HEK293 (cell line): ENCODE results near the gene PSMD5.

Source experiments
- CTCF ChIA-PET: fragments of 350-600 bp; formaldehyde crosslinking; extraction: SDS; loops from one replicate; lab custom pipeline; 2021; ENCODE audit warnings: antibody characterized with exemption; lab: Yijun Ruan, JAX
- POLR2A ChIA-PET: fragments of 300-600 bp; formaldehyde crosslinking; extraction: SDS; loops from one replicate; lab custom pipeline; 2020; ENCODE audit warnings: antibody characterized with exemption, inconsistent platforms; lab: Yijun Ruan, JAX
- H3K27ac ChIP-seq: fragments of 200-500 bp; sonication (Bioruptor generic); 2 replicates; pipeline ENCODE4 v1.5.1; 2014; ENCODE audit warnings: low read depth, low read length, control low read depth, inconsistent platforms; ENCODE audit errors: extremely low read depth
- H3K36me3 ChIP-seq, 2 experiments: fragments of 200-500 bp in 1 of 2; sonication (Bioruptor generic) in 1 of 2; 1 replicate in 1 of 2; 2 replicates in 1 of 2; pipeline ENCODE4 v1.5.1; 2014 to 2017; ENCODE audit warnings: inconsistent platforms in 2 of 2, low read length in 2 of 2; ENCODE audit not compliant: control insufficient read depth in 2 of 2, insufficient read depth in 1 of 2
- H3K4me1 ChIP-seq: fragments of 200-500 bp; sonication (Bioruptor generic); 2 replicates; pipeline ENCODE4 v1.5.1; 2014; ENCODE audit warnings: mild to moderate bottlenecking, low read length, inconsistent platforms; ENCODE audit not compliant: control insufficient read depth, insufficient read depth
- H3K4me3 ChIP-seq: 2 replicates; pipeline ENCODE4 v1.5.1; 2011; ENCODE audit warnings: low read depth, mild to moderate bottlenecking, control low read depth, low read length, moderate library complexity
- H3K9me3 ChIP-seq: fragments of 200-500 bp; sonication (Bioruptor generic); 2 replicates; pipeline ENCODE4 v1.5.1; 2014; ENCODE audit warnings: low read depth, low read length, inconsistent platforms; ENCODE audit not compliant: control insufficient read depth, insufficient read depth
- KLF16 ChIP-seq: fragments of 450-650 bp; formaldehyde crosslinking; IDR thresholded peaks from 2 replicates; pipeline ENCODE4 v1.5.1; 2017; ENCODE audit warnings: missing biosample characterization, missing genetic modification characterization
- MZF1 ChIP-seq: fragments of 450-650 bp; formaldehyde crosslinking; IDR thresholded peaks from 2 replicates; pipeline ENCODE4 v1.5.1; 2017; ENCODE audit warnings: missing biosample characterization, missing genetic modification characterization, borderline replicate concordance
- TRIM28 ChIP-seq: IDR thresholded peaks from 2 replicates; pipeline ENCODE4 v1.6.1; 2011; ENCODE audit warnings: low read length, control low read depth, borderline replicate concordance
- YY1 ChIP-seq: fragments of 450-650 bp; formaldehyde crosslinking; IDR thresholded peaks from 2 replicates; pipeline ENCODE4 v1.5.1; 2018; ENCODE audit warnings: missing biosample characterization, missing genetic modification characterization
- YY2 ChIP-seq: fragments of 450-650 bp; formaldehyde crosslinking; IDR thresholded peaks from 2 replicates; pipeline ENCODE4 v1.5.1; 2016; ENCODE audit warnings: missing biosample characterization, missing genetic modification characterization
- ZBTB17 ChIP-seq: fragments of 450-650 bp; formaldehyde crosslinking; IDR thresholded peaks from 2 replicates; pipeline ENCODE4 v1.5.1; 2016; ENCODE audit warnings: missing biosample characterization, missing genetic modification characterization
- ZNF112 ChIP-seq: fragments of 450-650 bp; formaldehyde crosslinking; IDR thresholded peaks from 2 replicates; pipeline ENCODE4 v1.5.0; 2017; ENCODE audit warnings: missing biosample characterization, missing genetic modification characterization
- ZNF266 ChIP-seq: fragments of 450-650 bp; formaldehyde crosslinking; IDR thresholded peaks from 2 replicates; pipeline ENCODE4 v1.5.1; 2016; ENCODE audit warnings: missing biosample characterization, missing genetic modification characterization, low read depth
- ZNF37A ChIP-seq: fragments of 450-650 bp; IDR thresholded peaks from 2 replicates; pipeline ENCODE4 v1.5.1; 2018; ENCODE audit warnings: missing biosample characterization, missing genetic modification characterization
- ZNF394 ChIP-seq: fragments of 450-650 bp; formaldehyde crosslinking; IDR thresholded peaks from 2 replicates; pipeline ENCODE4 v1.5.1; 2016; ENCODE audit warnings: missing biosample characterization, missing genetic modification characterization, mild to moderate bottlenecking, moderate library complexity, borderline replicate concordance
- ZNF404 ChIP-seq: fragments of 450-650 bp; formaldehyde crosslinking; IDR thresholded peaks from 2 replicates; pipeline ENCODE4 v1.5.1; 2017; ENCODE audit warnings: missing biosample characterization, missing genetic modification characterization
- ZNF768 ChIP-seq: fragments of 450-650 bp; formaldehyde crosslinking; IDR thresholded peaks from 2 replicates; pipeline ENCODE4 v1.5.1; 2018; ENCODE audit warnings: missing biosample characterization, mild to moderate bottlenecking, missing genetic modification characterization
- TF ChIP-seq, protein P1 (sequence below): fragments of 450-650 bp; formaldehyde crosslinking; IDR thresholded peaks from 2 replicates; pipeline ENCODE4 v1.5.1; 2017; ENCODE audit warnings: missing biosample characterization, missing genetic modification characterization
- TF ChIP-seq, protein P2 (sequence below): fragments of 450-650 bp; formaldehyde crosslinking; IDR thresholded peaks from 2 replicates; pipeline ENCODE4 v1.5.1; 2016; ENCODE audit warnings: missing biosample characterization, missing genetic modification characterization
- TF ChIP-seq, protein P3 (sequence below): IDR thresholded peaks from 2 replicates; pipeline ENCODE4 v1.6.1; 2011; ENCODE audit warnings: mild to moderate bottlenecking, low read depth, low read length, borderline replicate concordance
- TF ChIP-seq, protein P4 (sequence below): fragments of 450-650 bp; formaldehyde crosslinking; IDR thresholded peaks from 2 replicates; pipeline ENCODE4 v1.5.1; 2016; ENCODE audit warnings: missing biosample characterization, missing genetic modification characterization
- TF ChIP-seq, protein P5 (sequence below): fragments of 450-650 bp; formaldehyde crosslinking; IDR thresholded peaks from 2 replicates; pipeline ENCODE4 v1.5.1; 2016; ENCODE audit warnings: missing biosample characterization, missing genetic modification characterization
- TF ChIP-seq, protein P6 (sequence below): sonication (generic); formaldehyde crosslinking; IDR thresholded peaks from 2 replicates; pipeline ENCODE4 v1.8.1; 2022; ENCODE audit warnings: mild to moderate bottlenecking, moderate library complexity, missing genetic modification reagents

The PSMD5 gene

DNA sequence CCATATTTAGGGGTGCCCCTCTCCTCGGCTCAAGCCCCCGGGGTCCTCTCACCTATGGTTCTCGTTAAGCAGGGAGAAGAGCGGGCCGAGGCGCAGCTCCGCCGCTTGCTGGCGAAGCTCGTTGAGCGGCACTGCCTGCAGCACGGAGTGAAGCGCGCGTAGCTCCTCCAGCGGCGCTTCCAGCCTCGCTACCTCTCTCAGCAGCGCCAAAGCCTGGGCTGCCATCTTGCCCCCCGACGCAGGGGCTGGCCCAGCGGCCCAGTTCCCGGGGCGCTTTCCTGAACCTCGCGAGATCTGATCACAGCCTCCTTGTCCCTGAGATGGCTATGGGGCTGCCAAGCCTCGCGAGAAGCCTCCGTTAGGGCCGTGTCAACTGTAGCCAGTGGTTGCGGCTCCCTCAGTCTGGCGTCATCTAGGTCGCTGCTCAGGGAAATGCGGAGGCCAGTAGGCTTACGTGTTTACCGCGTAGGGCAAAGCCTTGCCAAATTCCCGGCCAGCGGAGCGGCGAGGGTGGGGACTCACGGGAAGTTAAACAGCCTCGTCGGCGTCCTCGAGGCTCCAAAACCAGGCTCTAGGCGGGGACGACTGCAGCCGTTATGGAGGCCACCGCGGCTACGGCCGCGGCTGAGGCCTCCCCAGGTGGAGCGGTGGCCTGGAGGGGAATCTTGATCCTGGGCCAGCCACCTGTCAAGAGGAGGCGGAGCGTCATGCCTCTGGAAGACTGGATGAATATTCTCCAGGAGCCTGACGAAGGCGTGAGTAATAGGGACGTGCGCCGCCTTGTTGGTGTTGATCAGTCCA, at the start of gene PSMD5:
Gene PSMD5 (minus strand): TSS at position 238 of the 801 bp plus-strand sequence. CDS start 13 bp downstream, at position 225.
- CTCF ChIA-PET = interaction anchor here (0.9 kb wide), 1 partner anchor 20 kb away, joined by 3 read pairs; no protein-coding TSS in a partner anchor

DNA sequence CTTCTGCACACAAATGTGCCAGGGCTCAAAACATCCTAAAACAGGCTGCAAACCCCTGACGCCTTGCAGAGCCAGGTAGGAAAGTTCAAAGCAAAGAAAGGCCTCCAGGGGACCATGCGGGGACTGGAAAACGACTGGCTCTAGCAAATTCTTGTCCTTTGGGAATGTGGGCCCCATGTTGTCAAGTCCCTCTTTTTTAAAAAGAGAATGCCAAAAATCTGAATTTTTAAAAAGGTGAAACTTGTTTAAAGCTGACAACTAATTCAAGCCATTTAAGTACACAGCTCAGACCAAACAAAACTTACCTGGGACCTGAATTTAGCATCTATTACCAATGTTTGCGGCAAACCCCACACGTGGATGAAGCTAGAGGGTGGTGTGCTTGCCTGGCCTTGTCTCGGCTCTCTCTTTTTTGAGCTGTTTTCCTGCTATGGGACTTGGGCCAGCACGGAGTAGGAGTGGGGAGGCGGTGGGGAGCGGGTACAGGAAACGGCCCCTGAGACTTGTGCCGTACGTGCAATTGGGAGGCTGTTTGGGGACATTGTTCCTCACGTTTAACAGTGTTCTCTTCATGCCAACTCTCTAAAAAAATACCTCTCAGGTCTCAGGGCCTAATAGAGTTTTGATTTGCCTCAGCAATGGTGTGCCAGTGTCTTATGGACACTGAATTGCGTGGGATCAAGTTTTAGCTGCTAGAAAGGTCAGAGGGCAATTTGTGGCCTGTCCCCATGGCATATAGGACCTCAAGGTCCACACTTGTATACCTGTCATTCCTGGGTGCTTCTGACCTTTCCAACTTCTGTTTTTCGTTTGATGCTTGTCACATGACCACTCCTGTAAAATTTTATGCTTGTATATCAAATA, 49.4 kb upstream of the PSMD5 start:
- Histone ChIP-seq H3K36me3 (no peaks in the 10 kb centered on the region), H3K4me3 (no peak overlapping the region), H3K27ac (no peak overlapping the region), H3K4me1 (no peaks in the 10 kb centered on the region), H3K9me3 (no peaks in the 10 kb centered on the region)
- ChIA-PET CTCF (no interaction called here), POLR2A (no interaction called here)
- no peak for TF ChIP-seq KLF16 (tag by site-specific recombination)
- TF ChIP-seq ZNF394 (tag by site-specific recombination) = no peak
- no peak for TF ChIP-seq TRIM28
- TF ChIP-seq, protein P1, sequence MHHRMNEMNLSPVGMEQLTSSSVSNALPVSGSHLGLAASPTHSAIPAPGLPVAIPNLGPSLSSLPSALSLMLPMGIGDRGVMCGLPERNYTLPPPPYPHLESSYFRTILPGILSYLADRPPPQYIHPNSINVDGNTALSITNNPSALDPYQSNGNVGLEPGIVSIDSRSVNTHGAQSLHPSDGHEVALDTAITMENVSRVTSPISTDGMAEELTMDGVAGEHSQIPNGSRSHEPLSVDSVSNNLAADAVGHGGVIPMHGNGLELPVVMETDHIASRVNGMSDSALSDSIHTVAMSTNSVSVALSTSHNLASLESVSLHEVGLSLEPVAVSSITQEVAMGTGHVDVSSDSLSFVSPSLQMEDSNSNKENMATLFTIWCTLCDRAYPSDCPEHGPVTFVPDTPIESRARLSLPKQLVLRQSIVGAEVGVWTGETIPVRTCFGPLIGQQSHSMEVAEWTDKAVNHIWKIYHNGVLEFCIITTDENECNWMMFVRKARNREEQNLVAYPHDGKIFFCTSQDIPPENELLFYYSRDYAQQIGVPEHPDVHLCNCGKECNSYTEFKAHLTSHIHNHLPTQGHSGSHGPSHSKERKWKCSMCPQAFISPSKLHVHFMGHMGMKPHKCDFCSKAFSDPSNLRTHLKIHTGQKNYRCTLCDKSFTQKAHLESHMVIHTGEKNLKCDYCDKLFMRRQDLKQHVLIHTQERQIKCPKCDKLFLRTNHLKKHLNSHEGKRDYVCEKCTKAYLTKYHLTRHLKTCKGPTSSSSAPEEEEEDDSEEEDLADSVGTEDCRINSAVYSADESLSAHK (tag by site-specific recombination) = no peak
- no peak for TF ChIP-seq ZNF404 (tag by site-specific recombination)
- no peak for TF ChIP-seq ZNF112 (tag by site-specific recombination)
- TF ChIP-seq, protein P2, sequence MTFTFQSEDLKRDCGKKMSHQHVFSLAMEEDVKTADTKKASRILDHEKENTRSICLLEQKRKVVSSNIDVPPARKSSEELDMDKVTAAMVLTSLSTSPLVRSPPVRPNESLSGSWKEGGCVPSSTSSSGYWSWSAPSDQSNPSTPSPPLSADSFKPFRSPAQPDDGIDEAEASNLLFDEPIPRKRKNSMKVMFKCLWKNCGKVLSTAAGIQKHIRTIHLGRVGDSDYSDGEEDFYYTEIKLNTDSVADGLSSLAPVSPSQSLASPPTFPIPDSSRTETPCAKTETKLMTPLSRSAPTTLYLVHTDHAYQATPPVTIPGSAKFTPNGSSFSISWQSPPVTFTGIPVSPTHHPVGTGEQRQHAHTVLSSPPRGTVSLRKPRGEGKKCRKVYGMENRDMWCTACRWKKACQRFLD (tag by site-specific recombination) = no peak
- TF ChIP-seq ZBTB17 (tag by site-specific recombination) = no peak
- no peak for TF ChIP-seq ZNF266 (tag by site-specific recombination)
- TF ChIP-seq, protein P3, sequence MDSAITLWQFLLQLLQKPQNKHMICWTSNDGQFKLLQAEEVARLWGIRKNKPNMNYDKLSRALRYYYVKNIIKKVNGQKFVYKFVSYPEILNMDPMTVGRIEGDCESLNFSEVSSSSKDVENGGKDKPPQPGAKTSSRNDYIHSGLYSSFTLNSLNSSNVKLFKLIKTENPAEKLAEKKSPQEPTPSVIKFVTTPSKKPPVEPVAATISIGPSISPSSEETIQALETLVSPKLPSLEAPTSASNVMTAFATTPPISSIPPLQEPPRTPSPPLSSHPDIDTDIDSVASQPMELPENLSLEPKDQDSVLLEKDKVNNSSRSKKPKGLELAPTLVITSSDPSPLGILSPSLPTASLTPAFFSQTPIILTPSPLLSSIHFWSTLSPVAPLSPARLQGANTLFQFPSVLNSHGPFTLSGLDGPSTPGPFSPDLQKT = no peak
- TF ChIP-seq YY2 = no peak
- TF ChIP-seq, protein P4, sequence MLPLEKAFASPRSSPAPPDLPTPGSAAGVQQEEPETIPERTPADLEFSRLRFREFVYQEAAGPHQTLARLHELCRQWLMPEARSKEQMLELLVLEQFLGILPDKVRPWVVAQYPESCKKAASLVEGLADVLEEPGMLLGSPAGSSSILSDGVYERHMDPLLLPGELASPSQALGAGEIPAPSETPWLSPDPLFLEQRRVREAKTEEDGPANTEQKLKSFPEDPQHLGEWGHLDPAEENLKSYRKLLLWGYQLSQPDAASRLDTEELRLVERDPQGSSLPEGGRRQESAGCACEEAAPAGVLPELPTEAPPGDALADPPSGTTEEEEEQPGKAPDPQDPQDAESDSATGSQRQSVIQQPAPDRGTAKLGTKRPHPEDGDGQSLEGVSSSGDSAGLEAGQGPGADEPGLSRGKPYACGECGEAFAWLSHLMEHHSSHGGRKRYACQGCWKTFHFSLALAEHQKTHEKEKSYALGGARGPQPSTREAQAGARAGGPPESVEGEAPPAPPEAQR (tag by site-specific recombination) = no peak
- TF ChIP-seq, protein P5, sequence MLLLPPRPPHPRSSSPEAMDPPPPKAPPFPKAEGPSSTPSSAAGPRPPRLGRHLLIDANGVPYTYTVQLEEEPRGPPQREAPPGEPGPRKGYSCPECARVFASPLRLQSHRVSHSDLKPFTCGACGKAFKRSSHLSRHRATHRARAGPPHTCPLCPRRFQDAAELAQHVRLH (tag by site-specific recombination) = no peak
- TF ChIP-seq ZNF768 (tag by site-specific recombination) = no peak
- no peak for TF ChIP-seq YY1 (tag by site-specific recombination)
- TF ChIP-seq MZF1 (tag by site-specific recombination) = no peak

More for the DNA sequence above, at the start of gene PSMD5:
- TF ChIP-seq, protein P6, sequence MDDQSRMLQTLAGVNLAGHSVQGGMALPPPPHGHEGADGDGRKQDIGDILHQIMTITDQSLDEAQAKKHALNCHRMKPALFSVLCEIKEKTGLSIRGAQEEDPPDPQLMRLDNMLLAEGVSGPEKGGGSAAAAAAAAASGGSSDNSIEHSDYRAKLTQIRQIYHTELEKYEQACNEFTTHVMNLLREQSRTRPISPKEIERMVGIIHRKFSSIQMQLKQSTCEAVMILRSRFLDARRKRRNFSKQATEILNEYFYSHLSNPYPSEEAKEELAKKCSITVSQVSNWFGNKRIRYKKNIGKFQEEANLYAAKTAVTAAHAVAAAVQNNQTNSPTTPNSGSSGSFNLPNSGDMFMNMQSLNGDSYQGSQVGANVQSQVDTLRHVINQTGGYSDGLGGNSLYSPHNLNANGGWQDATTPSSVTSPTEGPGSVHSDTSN (CRISPR knock-in tag) = 0 out of 2 replicates have a peak, but pooled peaks have one; percentile 34
- TF ChIP-seq ZNF37A (tag by site-specific recombination) = no peak
- Histone ChIP-seq H3K9me3 (no peaks in the 10 kb centered on the region), H3K4me3 (peak within 1 kb of the TSS; percentile 55), H3K36me3 (no peaks in the 10 kb centered on the region), H3K27ac (no peak within 1 kb of the TSS; the same call in 1 of the 2 replicates), H3K4me1 (no peaks in the 10 kb centered on the region)
- POLR2A ChIA-PET = interaction anchor here (0.5 to 0.8 kb wide), 2 partner anchors 32 to 214 kb away, joined by 3 to 5 read pairs; no protein-coding TSS in a partner anchor
